ENCODE results near the gene QSOX1.

The QSOX1 gene

GRCh38 chr1:180170546-180171151 is 16.0 kb downstream of the QSOX1 start:
- no peak for DNase-seq

GRCh38 chr1:180171691-180172090 is 17.0 kb downstream of the QSOX1 start:
- no peak for DNase-seq

GRCh38 chr1:180173451-180173850 is 18.8 kb downstream of the QSOX1 start:
- no peak for DNase-seq

GRCh38 chr1:180173952-180174351 is 19.3 kb downstream of the QSOX1 start:
- no peak for DNase-seq

GRCh38 chr1:180175291-180175690 is 20.6 kb downstream of the QSOX1 start:
- no peak for DNase-seq

- no peak for DNase-seq
Observed at GRCh38 chr1:180175806-180176205, 21.1 kb downstream of the QSOX1 start.

GRCh38 chr1:180176965-180177364 is 22.3 kb downstream of the QSOX1 start:
- DNase-seq, result no peak

GRCh38 chr1:180177931-180178330 is 23.3 kb downstream of the QSOX1 start:
- DNase-seq, result no peak

GRCh38 chr1:180178511-180179161 is 24.0 kb downstream of the QSOX1 start:
- peak; percentile 18 to 74 (median 50) for DNase-seq

GRCh38 chr1:180179162-180179957 is 24.7 kb downstream of the QSOX1 start:
- no peak for DNase-seq

GRCh38 chr1:180181048-180181447 is 26.4 kb downstream of the QSOX1 start:
- DNase-seq, result no peak

- DNase-seq, result no peak
Observed at GRCh38 chr1:180181996-180182642, 27.4 kb downstream of the QSOX1 start.

- DNase-seq, result no peak
Observed at GRCh38 chr1:180182643-180183311, 28.1 kb downstream of the QSOX1 start.

GRCh38 chr1:180183426-180183825 is 28.8 kb downstream of the QSOX1 start:
- DNase-seq, result no peak

- no peak for DNase-seq
Observed at GRCh38 chr1:180184041-180184440, 29.4 kb downstream of the QSOX1 start.

- DNase-seq, result no peak
Observed at GRCh38 chr1:180185281-180185680, 30.6 kb downstream of the QSOX1 start.

GRCh38 chr1:180185971-180186645 is 31.4 kb downstream of the QSOX1 start:
- DNase-seq, result no peak

- no peak for DNase-seq
Observed at GRCh38 chr1:180186831-180187230, 32.2 kb downstream of the QSOX1 start.

GRCh38 chr1:180187626-180188025 is 33.0 kb downstream of the QSOX1 start:
- DNase-seq, result no peak

GRCh38 chr1:180188091-180188506 is 33.4 kb downstream of the QSOX1 start:
- no peak for DNase-seq

GRCh38 chr1:180188684-180189175 is 34.1 kb downstream of the QSOX1 start:
- DNase-seq, result no peak

- DNase-seq, result no peak
Observed at GRCh38 chr1:180190091-180190490, 35.4 kb downstream of the QSOX1 start.
